Measurements from ENCODE around the gene AXIN2.

Gene AXIN2

GRCh38 chr17:65589321-65589720 is 27.9 kb upstream of the AXIN2 start:
- no peak for DNase-seq (ENCODE audit: low read depth)
- H3K4me3 ChIP-seq (ENCODE audit: low read depth, low read length): no peak overlapping the region
- TF ChIP-seq CTCF (IDR thresholded peaks at IDR 0.05; ENCODE audit: insufficient read depth, low read depth, low read length, missing control alignments): no peak

- H3K4me3 ChIP-seq (ENCODE audit: low read depth, low read length): no peak overlapping the region
- DNase-seq (ENCODE audit: low read depth): no peak
- TF ChIP-seq CTCF (IDR thresholded peaks at IDR 0.05; ENCODE audit: insufficient read depth, low read depth, low read length, missing control alignments): no peak
These were observed 26.8 kb upstream of the AXIN2 start for GRCh38 chr17:65588181-65588808.

GRCh38 chr17:65587534-65588180 is 26.2 kb upstream of the AXIN2 start:
- no peak for TF ChIP-seq CTCF (IDR thresholded peaks at IDR 0.05; ENCODE audit: insufficient read depth, low read depth, low read length, missing control alignments)
- no peak for DNase-seq (ENCODE audit: low read depth)
- H3K4me3 ChIP-seq (ENCODE audit: low read depth, low read length): no peak overlapping the region

GRCh38 chr17:65586899-65587298 is 25.5 kb upstream of the AXIN2 start:
- no peak overlapping the region for H3K4me3 ChIP-seq (ENCODE audit: low read depth, low read length)
- TF ChIP-seq CTCF (IDR thresholded peaks at IDR 0.05; ENCODE audit: insufficient read depth, low read depth, low read length, missing control alignments): no peak
- DNase-seq (ENCODE audit: low read depth): no peak

- no peak overlapping the region for H3K4me3 ChIP-seq (ENCODE audit: low read depth, low read length)
- DNase-seq (ENCODE audit: low read depth): no peak
- TF ChIP-seq CTCF (IDR thresholded peaks at IDR 0.05; ENCODE audit: insufficient read depth, low read depth, low read length, missing control alignments): no peak
These were observed 23.4 kb upstream of the AXIN2 start for GRCh38 chr17:65584604-65585521.

- DNase-seq (ENCODE audit: low read depth): no peak
- no peak overlapping the region for H3K4me3 ChIP-seq (ENCODE audit: low read depth, low read length)
- no peak for TF ChIP-seq CTCF (IDR thresholded peaks at IDR 0.05; ENCODE audit: insufficient read depth, low read depth, low read length, missing control alignments)
These were observed 22.6 kb upstream of the AXIN2 start for GRCh38 chr17:65583921-65584603.
